CD4-positive, alpha-beta T cell treated with Interleukin-15 for 1 hour (primary cell): ENCODE data around the gene N4BP2L1.

Experiments
- DNase-seq: peaks from one replicate; pipeline ENCODE4 v3.0.0-alpha.2; 2020

N4BP2L1 gene

GRCh38 chr13:32431361-32431760 is 3.4 kb upstream of the N4BP2L1 start:
- DNase-seq: no peak

- no peak for DNase-seq
These were observed 2.3 kb upstream of the N4BP2L1 start for GRCh38 chr13:32430018-32430747.

- no peak for DNase-seq
These were observed 1.5 kb upstream of the N4BP2L1 start for GRCh38 chr13:32429433-32429909.

GRCh38 chr13:32428581-32429432 is 877 bp upstream of the N4BP2L1 start:
- peak; percentile 28 for DNase-seq

- DNase-seq: peak; percentile 68
These were observed 709 bp downstream of the N4BP2L1 start for GRCh38 chr13:32426990-32427851.

- peak; percentile 45 for DNase-seq
These were observed 1.5 kb downstream of the N4BP2L1 start for GRCh38 chr13:32426191-32426989.

- no peak for DNase-seq
These were observed 2.8 kb downstream of the N4BP2L1 start for GRCh38 chr13:32425158-32425557.

- DNase-seq: no peak
These were observed 4.3 kb downstream of the N4BP2L1 start for GRCh38 chr13:32423592-32423991.

GRCh38 chr13:32419862-32420261 is 8.1 kb downstream of the N4BP2L1 start:
- no peak for DNase-seq

- no peak for DNase-seq
These were observed 9.9 kb downstream of the N4BP2L1 start for GRCh38 chr13:32417995-32418394.

GRCh38 chr13:32415019-32415418 is 12.9 kb downstream of the N4BP2L1 start:
- no peak for DNase-seq

- DNase-seq: no peak
These were observed 13.3 kb downstream of the N4BP2L1 start for GRCh38 chr13:32414580-32414979.

GRCh38 chr13:32413284-32413683 is 14.6 kb downstream of the N4BP2L1 start:
- DNase-seq: no peak

- DNase-seq: no peak
These were observed 18.1 kb downstream of the N4BP2L1 start for GRCh38 chr13:32409561-32410421.

GRCh38 chr13:32409001-32409313 is 19.0 kb downstream of the N4BP2L1 start:
- DNase-seq: no peak

- no peak for DNase-seq
These were observed 19.5 kb downstream of the N4BP2L1 start for GRCh38 chr13:32408296-32409000.

GRCh38 chr13:32407854-32408253 is 20.1 kb downstream of the N4BP2L1 start:
- DNase-seq: no peak

- no peak for DNase-seq
These were observed 24.8 kb downstream of the N4BP2L1 start for GRCh38 chr13:32403108-32403507.

GRCh38 chr13:32391101-32391619 is 36.8 kb downstream of the N4BP2L1 start:
- DNase-seq: no peak

GRCh38 chr13:32390484-32390883 is 37.4 kb downstream of the N4BP2L1 start:
- DNase-seq: no peak
